Peyer's patch (tissue), 4 donors: Measurements from ENCODE around the gene RBMS1.

Source experiments
- CTCF ChIP-seq, 6 experiments: fragments of 450-650 bp in 4 of 6; fragments of 200-600 bp in 2 of 6; sonication (generic) in 1 of 6; IDR thresholded peaks; one replicate each; pipeline ENCODE4 v1.5.1; 2017 to 2019; ENCODE audit warnings: antibody characterized with exemption in 6 of 6, mild to moderate bottlenecking in 3 of 6, moderate library complexity in 1 of 6
- POLR2A ChIP-seq, 2 donors: fragments of 450-650 bp; IDR thresholded peaks; one replicate each; pipeline ENCODE4 v1.5.1; 2017; ENCODE audit warnings: antibody characterized with exemption in 2 of 2, mild to moderate bottlenecking in 2 of 2, moderate library complexity in 2 of 2

GRCh38 chr2:160257041-160257742, 236.4 kb downstream of the RBMS1 start:
- TF ChIP-seq POLR2A (IDR thresholded peaks at IDR 0.05) (no peak), CTCF (IDR thresholded peaks at IDR 0.05) (no peak)
